HG03025 (cell line): ENCODE measurements around the gene HPN.

Experiments used
- ATAC-seq: cut with Tn5 transposase; IDR thresholded peaks from one replicate; pipeline ENCODE4 v1.9.1; 2021; ENCODE audit warnings: mild to moderate bottlenecking, moderate library complexity; ENCODE audit not compliant: unreplicated experiment, low FRiP score

HPN gene

DNA sequence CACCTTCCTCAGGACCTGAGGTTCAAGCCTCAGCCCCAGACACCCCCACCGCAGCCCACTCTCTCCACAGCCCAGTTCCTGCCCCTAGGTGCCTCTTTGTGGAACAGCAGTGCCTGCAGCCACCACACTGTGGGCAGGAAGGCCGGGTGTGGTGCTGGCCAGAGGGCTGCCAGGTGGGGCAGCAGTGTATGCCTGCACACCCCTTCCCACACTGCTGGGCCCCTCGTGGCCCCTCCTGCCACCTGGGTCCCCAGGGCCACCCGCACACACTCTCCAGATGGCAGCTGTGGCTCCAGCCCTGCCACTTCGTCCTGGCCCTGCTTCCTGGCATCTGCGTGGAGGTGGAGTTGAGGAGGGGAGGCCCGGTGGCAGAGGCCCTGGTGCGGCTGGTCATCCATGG is 35.1 kb downstream of the HPN start:
- ATAC-seq = no peak

DNA sequence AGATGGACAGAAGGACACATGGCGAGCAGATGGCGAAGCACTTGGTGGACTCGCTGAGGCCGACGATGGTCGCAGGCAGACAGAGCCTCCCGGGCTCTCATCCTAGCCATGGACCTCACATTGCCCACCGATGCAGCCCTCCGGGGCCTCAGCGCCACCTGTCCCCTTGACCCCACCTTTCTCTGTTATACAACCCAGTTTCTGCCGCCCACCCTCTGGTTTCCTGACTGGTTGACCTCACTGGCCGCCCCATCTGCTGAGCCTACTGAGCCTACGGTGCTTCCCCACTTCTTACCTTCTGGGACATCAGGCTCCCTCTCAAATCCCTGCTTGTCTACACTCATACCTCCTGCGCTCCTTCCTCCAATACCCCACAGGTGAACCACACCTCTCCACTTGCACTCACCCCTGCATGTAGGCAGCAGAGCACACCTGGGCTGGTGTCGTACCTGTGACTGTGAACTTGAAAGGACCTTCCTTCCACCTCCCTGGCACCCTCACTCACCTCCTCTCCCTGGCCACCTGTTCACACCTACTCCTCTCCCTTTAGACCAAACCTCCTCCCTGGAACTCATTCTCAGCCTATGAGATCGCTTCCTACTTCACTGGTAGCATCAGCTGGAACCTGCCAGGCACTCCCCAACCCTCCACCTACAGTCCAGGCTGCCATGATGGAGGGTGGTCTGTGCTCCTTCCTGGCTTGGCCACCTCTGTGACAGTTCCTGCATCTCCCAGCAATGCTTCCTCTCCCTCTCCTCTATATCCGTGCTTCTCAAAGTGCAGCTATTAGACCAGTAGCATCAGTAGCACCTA is 36.1 kb downstream of the HPN start:
- ATAC-seq = no peak

DNA sequence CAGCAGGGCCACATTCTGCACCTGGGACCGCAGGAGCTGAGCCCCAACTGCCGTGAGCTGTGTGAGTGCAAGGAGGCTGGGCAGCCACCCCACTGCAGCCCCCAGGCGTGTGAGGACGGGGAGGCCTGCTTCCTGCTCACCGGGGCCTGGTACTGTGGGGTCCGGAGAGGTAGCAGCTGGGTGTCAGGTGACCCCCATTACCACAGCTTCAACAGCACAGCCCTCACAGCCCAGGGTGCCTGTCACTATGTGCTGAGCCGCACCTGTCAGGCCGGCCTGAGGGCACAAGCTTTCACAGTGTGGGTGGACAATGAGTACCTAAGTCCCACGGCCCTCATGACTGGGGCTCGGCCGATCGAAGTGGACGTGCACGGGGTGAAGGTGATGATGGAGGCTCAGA is 38.3 kb downstream of the HPN start:
- ATAC-seq = no peak

DNA sequence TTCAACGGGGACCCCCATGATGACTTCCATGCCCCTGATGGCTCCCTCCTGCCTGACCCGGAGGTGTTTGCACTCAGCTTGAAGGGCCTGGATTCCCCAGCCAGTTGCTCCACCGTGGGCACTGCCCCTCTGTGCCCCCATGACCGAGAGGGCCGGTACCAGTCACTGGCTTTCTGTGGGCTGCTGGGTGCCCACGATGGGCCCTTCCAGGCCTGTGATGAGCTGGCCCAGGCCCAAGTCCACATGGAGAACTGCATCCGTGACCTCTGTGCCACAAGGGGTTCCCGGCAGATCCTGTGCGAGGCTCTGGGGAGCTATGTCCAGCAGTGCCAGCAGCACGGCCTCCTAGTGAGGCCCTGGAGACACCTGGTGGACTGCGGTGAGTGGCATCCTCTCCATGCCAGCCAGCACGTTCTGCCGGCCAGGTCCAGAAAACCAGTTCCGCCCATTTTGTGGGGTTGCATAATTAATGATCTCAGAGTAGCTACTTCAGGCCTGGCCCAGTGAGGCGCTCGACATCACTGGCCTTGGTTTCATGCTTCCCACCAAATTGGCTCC is 39.2 kb downstream of the HPN start:
- no peak for ATAC-seq

DNA sequence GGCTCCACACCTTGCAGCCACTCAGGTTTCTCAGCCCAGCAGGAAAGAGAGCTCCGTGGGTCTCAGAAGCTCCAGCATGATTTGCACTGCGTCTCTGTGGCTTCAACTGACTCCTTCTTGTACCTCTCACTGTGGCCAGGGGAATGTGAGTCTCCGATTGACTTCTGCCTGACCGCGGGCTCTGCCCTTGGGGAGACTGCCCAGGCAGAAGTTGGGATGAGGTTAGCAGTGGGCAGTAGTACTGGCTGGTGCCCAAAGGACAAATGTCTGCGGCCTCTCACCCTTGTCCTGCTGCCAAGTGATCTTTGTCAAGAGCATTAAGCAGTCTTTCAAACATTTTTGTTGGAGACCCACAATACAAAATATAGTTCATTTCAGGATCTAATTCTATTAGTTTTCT is 39.7 kb downstream of the HPN start:
- no peak for ATAC-seq

DNA sequence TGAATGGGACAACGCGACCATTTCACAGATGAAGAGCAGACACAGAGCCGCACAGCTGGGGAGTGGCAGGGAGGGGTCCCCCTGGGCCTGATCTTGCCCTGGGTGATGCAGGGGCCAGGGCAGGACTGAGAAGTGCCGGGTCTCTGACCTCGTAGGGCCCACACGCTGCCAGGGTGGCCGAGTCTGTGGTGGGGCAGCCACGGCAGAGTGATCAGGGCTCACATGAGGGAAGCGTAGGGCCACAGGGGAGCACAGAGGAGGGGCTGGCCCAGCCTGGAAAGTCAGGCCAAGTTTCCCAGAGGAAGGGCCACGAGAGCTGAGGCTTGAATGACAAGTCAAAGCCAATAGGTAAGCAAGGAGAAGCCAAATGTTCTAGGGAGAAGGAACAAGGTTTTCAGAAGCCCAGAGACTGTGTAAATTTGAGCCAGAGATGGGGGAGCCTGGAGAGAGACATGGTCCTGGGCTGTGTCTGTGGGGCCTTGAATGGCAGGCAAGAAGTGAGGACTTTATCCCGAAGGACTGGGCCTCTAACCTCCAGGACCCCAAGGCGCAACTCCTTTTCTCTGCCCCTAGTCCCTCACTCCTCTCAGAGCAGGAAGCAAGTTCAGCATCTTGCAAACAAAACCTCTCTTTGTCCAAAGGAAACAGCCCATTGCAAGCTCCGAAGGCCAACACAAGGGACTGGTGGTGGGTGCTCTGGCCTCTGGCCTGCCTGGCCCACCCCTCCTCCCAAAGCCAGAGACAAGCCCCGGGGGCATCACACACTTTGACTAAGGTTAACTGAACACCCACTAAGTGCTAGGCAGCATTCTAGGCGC is 42.4 kb downstream of the HPN start:
- ATAC-seq = no peak

DNA sequence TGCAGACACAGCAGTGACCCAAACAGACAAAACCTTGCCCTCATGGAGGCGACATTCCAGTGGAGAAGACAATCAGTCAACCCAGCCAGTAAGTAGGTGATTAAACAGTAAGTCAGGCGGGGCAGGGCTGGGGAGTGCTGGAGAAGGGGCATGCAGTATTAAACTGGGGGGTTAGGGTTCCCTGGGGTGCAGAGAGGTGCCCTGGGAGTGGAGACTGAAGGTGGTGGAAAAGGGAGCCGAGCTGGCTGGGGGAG is 42.9 kb downstream of the HPN start:
- ATAC-seq = no peak

DNA sequence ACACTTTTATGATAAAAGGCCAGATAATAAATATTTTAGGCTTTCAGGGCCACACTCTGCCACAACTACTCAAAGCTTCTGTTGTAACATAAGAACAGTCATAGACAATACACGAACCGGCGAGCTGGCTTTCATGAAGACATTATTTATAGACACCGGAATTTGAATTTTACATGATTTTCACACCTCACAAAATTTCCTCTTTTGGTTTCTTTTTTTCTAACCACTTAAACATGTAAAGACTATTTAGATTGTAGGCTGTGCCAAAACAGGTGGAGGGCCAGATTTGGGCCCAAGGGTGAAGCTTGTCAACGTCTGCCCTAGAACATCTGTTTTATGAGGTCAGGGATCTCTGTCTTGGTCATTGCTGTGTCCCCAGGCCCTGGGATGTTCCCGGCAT is 44.4 kb downstream of the HPN start:
- no peak for ATAC-seq

DNA sequence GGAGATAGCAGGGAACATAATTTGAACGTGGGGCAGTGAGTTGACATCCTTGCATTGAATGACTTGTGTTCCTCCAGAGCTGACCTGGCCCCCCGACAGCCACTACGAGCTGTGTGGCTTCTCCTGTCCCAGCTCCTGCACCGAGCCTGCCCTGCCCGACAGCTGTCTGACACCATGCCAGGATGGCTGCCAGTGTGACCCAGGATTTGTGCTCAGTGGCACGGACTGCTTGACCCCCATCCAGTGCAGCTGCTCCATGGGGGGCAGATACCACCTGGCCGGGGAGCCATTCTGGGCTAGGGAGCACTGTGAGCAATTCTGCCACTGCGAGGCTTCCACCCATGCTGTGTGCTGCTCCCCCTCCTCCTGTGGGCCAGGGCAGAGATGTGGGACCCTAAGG is 44.9 kb downstream of the HPN start:
- ATAC-seq = no peak

DNA sequence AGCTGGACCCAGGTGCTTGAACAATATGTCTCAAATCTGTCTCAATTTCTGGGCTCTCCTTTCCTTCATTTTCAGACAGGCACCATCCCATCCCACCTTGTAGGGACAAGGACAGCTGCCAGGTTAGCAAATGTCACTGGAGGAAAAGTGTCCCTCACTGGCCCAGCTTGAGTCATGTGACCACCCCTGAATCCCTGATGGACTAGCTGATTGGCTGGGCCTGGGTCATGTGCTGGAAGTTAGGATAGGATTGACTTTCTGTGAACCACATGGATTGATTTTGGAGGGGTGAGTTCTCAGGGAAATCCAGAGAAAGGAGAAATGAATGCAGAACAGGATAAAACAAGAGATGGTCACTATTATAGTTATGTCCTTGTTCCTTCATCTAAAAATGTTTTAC is 45.9 kb downstream of the HPN start:
- ATAC-seq = no peak

DNA sequence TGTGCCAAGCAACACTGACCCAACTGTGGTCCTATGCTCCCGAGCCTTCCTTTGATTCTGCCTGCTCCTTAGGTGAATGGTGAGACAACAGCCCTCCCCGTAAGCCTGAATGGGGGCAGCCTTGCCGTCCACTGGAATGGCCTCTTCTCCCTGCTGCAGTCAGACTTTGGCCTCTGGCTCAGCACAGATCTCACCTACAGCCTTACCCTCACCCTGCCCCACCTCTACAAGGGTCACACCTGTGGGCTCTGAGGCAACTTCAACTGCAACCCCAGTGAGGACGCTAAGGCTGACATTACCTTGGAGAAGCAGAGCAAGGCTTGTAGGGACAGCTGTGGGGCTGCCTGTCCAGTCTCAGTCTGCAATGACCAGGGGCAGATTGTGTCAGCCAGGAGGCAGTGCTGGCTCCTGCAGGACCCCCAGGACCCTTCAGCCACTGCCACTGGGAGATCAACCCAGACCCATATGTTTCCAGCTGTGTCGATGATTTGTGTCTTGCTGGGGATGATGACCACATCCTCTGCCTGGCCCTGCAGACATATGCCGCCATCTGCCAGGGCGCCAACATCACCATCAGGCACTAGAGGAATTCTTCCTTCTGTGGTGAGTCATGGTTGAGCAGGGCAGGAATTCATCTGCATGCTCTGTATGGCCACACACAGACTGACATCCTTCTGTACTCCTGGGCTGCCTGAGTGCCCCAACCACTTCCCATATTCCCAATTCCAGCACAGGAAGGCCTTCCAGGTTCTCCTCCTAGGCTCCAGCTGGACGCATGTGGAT is 46.8 kb downstream of the HPN start:
- no peak for ATAC-seq

DNA sequence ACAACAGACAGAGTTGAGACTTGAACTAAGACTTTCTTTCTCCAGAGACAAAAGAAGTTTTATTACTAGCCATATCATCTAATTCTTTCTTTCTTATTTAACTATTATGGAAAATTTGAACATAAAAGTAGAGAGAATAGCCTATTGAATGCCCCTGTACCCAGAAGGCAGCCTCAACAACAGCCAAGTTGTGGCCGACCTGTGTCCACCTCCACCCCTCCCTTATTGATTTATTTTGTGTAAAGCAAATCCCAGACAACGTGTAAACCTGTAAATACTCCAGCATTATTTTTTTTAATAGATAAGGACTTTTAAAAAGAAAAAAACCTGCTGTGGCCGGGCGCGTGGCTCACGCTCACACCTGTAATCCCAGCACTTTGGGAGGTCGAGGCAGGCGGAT is 48.0 kb downstream of the HPN start:
- ATAC-seq = no peak

DNA sequence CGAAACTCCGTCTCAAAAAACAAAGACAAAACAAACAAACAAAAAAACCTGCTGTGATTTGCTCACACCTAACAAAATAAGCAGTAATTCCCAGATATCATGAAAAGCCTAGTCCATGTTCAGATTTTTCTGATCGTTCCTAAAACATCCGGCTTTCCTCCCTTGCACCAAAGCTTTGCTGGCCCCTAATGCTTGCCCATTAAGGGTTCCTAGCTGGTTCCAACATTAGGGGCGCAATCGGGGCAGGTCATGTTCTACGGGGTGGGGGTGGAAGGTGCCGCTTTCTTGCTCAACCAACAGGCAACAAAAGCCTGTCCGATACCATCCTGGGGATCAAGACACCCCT is 48.6 kb downstream of the HPN start:
- ATAC-seq = no peak

DNA sequence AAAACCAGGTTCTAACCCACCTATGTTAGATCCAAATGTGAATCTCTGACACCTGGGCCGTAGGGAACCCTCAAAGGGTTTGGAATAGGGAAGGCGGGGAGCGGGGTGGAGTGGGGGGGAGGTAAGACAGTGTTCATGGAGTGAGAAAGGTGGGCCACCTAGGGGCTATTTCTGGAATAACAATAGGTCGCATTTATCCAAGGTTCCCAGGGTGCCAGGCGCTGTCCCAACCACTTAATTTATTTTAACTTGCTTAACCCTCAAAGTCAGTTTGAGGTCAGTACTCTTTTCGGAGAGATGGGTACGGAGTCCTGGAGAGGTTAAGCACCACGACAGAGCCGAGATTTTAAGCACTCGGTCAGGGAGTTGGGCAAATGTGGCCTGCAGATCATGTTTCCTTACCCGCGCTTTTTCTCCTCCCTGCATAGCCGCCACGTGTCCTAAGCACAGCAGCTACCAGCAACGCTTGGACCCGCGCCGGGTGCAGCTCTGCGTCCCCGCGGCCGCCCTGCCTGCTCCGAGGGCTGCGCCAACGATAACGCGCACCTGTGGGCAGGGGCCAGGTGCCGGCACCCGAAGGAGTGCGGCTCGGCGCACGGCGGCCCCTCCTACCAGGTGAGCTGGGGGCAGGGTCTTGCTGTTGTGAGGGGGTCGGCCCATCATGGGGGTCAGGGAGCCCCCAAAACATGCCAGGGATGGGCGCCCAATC is 49.1 kb downstream of the HPN start:
- ATAC-seq = no peak

DNA sequence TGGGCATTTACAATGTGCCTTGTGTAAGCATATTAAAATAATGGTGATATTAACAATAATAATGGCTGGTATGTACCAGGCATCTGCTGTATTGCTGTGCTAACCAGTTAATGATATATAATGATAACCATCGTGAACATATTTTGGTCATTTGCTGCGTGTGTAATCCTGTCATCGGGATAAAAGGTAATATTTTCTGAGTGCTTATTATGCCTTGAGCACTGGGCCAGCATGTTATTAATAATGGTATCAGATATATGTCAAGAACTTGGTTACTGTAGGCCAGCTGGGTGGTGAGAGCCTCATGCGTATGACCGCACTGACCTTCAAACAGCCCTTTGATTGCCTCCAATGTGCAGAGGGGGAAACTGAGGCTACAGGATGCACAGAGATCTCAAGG is 51.9 kb downstream of the HPN start:
- ATAC-seq = no peak

DNA sequence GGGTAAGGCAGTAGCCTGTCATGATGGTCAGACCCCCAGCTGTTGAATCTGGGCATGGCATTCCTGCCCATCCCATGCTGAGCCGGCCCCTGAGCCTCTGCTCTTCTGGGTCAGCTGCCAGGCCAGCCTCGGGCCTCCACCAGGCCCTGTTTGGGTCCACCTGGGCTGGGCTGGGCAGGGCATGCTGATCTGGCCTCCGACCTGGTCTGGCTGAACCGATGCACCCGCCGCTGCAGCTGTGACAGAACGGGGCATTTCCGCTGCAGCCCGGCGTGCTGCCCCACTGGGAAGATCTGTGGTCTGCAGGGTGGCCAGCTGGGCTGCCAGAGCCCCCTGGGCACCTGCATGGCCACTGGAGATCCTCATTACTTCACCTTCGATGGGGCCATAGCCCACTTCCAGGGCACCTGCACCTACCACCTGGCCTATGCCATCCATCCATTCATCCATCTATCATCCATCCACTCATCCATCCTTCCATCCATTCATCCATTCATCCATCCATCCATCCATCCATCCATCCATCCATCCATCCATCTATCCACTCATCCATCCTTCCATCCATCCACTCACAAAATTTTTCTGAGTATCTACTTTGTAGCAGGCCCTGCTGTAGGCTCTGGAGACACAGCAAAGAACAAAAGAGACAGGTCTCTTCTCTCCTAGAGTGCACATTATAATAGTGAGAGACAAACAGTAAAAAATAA is 52.6 kb downstream of the HPN start:
- ATAC-seq = no peak

DNA sequence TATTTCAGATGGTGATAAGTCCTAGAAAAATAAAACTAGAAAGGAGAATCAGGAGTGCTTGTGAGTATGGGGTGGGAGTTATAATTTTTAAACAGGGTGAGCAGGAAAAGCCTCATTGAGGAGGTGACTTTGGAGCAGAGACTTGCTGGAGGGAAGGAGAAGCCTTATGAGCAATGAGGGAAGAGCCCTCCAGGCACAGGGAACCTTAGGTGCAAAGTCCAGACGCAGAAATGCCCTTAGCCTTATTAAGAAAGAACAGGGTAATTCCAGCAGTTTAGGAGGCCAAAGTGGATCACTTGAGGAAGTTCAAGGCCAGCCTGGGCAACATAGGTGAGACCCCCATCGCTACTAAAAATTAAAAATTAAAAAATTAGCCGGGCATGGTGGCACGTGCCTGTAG is 53.1 kb downstream of the HPN start:
- no peak for ATAC-seq

DNA sequence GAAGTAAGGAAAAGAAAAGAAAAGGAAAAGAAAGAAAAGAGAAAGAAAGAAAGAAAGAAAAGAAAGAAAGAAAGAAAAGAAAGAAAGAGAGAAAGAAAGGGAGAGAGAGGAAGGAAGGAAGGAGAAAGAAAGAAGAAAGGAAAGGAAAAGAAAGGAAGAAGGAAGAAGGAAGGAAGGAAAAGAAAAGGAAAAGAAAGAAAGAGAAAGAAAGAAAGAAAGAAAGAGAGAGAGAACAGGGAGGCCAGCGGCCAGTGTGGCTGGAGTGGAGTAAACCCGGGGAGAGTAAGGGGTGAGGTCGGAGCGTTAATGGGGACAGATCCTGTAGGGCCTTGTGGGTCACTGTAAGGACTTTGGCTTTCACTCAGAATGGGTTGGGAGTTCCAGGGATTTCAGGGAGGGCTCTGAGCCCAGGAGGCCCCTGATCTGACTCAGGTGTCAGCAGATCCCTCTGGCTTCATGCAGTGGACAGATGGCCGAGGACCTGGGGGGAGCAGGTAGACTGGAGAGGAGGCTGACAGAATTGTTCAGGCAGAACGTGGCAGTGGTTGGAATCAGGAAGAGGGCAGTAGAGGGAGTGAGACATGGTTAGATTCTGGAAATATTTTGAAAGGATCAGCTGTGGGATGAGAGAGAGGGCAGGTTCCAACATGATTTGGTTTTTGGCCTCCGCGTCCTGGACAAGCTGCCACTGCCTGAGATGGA is 54.3 kb downstream of the HPN start:
- no peak for ATAC-seq

DNA sequence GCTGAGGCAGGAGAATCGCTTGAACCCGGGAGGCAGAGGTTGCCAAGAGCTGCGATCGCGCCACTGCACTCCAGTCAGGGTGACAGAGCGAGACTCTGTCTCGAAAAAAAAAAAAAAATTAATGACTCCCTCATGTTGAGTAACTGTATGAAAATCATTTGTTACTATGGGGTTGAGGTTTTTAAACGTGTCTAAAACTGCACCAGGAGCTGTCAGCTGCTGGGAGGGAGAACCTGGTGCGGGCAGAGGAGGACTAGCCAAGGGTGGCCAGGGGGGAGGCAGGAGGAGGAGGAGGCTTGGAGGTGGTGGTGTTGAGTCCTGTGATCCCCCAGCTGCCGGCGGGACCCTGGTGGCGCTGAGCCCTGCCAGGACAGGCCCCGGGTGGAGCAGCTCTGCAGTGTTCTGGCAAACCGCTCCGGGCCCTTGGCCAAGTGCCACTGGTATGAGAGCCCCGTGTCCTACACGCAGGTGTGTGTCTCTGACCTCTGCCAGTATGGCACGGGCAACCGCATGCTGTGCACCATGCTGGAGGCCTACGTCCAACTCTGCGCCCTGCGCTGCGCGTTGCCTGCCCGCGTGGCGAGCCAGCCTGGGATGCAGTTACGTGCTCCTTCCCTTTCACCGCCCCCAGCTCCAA is 57.0 kb downstream of the HPN start:
- ATAC-seq = no peak
